Keratinocyte (primary cell): ENCODE results near the gene TRMT10C. TPM values are rescaled to one million over a fixed set of nuclear protein-coding genes. Genes with fewer than 3 reads are reported as not detected.
"Not testable (repeated sequence)": the region's sequence is repeated elsewhere in the genome, so short reads cannot be mapped to it uniquely, and the experiment has no call there.

Source experiments
- DNase-seq: peaks from one replicate; pipeline ENCODE4 v3.0.0-alpha.2; 2011; ENCODE audit warnings: low read depth, missing footprints, low spot score
- FAIRE-seq: peaks from 2 replicates; lab custom pipeline; 2011; peaks lifted over from hg19 to GRCh38; lab: Jason Lieb, UNC
- H2AFZ ChIP-seq: 2 replicates; pipeline ENCODE4 v1.6.0; 2012; ENCODE audit warnings: low read length, control low read depth, inconsistent platforms; ENCODE audit not compliant: control insufficient read depth
- H3K27ac ChIP-seq: 2 replicates; pipeline ENCODE4 v1.5.1; 2011; ENCODE audit warnings: low read length; ENCODE audit not compliant: control insufficient read depth, insufficient read depth
- H3K27me3 ChIP-seq: 3 replicates; pipeline ENCODE4 v1.6.0; 2011; ENCODE audit warnings: low read length; ENCODE audit not compliant: control insufficient read depth, insufficient read depth; ENCODE audit errors: extremely low read depth
- H3K36me3 ChIP-seq, 2 experiments: 2 replicates in 1 of 2; 3 replicates in 1 of 2; pipeline ENCODE4 v1.5.1; 2011; ENCODE audit warnings: low read length in 2 of 2, mild to moderate bottlenecking in 1 of 2; ENCODE audit not compliant: control insufficient read depth in 2 of 2, insufficient read depth in 2 of 2; ENCODE audit errors: extremely low read depth in 1 of 2
- H3K4me1 ChIP-seq: 3 replicates; pipeline ENCODE4 v1.5.1; 2011; ENCODE audit warnings: low read length; ENCODE audit not compliant: control insufficient read depth, insufficient read depth; ENCODE audit errors: extremely low read depth
- H3K4me2 ChIP-seq: 3 replicates; pipeline ENCODE4 v1.6.0; 2011; ENCODE audit warnings: low read depth, low read length; ENCODE audit not compliant: control insufficient read depth, insufficient read depth; ENCODE audit errors: extremely low read depth
- H3K4me3 ChIP-seq, 3 experiments: fragments of 200-600 bp in 1 of 3; sonication (generic) in 1 of 3; 2 replicates in 2 of 3; 3 replicates in 1 of 3; pipeline ENCODE4 v1.5.1; 2011 to 2016; ENCODE audit warnings: low read length in 3 of 3, mild to moderate bottlenecking in 3 of 3, control low read depth in 2 of 3, inconsistent platforms in 1 of 3, low read depth in 1 of 3, mixed read lengths in 1 of 3, mixed run types in 1 of 3, moderate library complexity in 1 of 3; ENCODE audit not compliant: control insufficient read depth in 2 of 3, insufficient read depth in 2 of 3; ENCODE audit errors: extremely low read depth in 1 of 3
- H3K79me2 ChIP-seq: 2 replicates; pipeline ENCODE4 v1.6.0; 2012; ENCODE audit warnings: low read length; ENCODE audit not compliant: control insufficient read depth, insufficient read depth
- H3K9ac ChIP-seq: 3 replicates; pipeline ENCODE4 v1.6.0; 2011; ENCODE audit warnings: low read length; ENCODE audit not compliant: control insufficient read depth, insufficient read depth; ENCODE audit errors: extremely low read depth
- H3K9me1 ChIP-seq: 3 replicates; pipeline ENCODE4 v1.6.0; 2011; ENCODE audit warnings: low read length; ENCODE audit not compliant: control insufficient read depth, insufficient read depth; ENCODE audit errors: extremely low read depth
- H3K9me3 ChIP-seq: 2 replicates; pipeline ENCODE4 v1.5.1; 2012; ENCODE audit warnings: low read depth, low read length; ENCODE audit not compliant: control insufficient read depth
- H4K20me1 ChIP-seq: 3 replicates; pipeline ENCODE4 v1.6.0; 2011; ENCODE audit warnings: low read length; ENCODE audit not compliant: control insufficient read depth, insufficient read depth; ENCODE audit errors: extremely low read depth
- EZH2 ChIP-seq: IDR thresholded peaks from one replicate; pipeline ENCODE4 v1.6.1; 2012; ENCODE audit warnings: inconsistent platforms, mild to moderate bottlenecking, low read length, moderate library complexity
- dilution Hi-C: fragments of 300-500 bp; cut with MboI; formaldehyde crosslinking; loops from one replicate; pipeline ENCODE4 v1.7.0; 2020; ENCODE audit warnings: low sequenced_read_pairs; ENCODE audit not compliant: extremely low pct_ligation_motif_present
- polyA plus RNA-seq, 5 experiments: library from polyadenylated mRNA; depleted of rRNA in 3 of 5; stranded (reverse) in 3 of 5; stranded (forward) in 1 of 5; unstranded in 1 of 5; fragments of >200 nt; gene quantifications; 1 replicate in 1 of 5; 2 replicates in 3 of 5; 3 replicates in 1 of 5; pipeline versions ENCODE4 v1.2.1 to v1.2.3, GENCODE V29; 2011 to 2012; ENCODE audit warnings: missing spikeins in 2 of 5, low read depth in 1 of 5, low replicate concordance in 1 of 5
- TF ChIP-seq, protein P1 (sequence below), 3 experiments: IDR thresholded peaks in 1 of 3; conservative IDR thresholded peaks in 1 of 3; optimal IDR thresholded peaks in 1 of 3; 2 replicates in 2 of 3; 3 replicates in 1 of 3; pipeline versions ENCODE3 to v1.5.1; 2011; ENCODE audit warnings: low read length in 3 of 3, mild to moderate bottlenecking in 3 of 3, moderate library complexity in 2 of 3, control low read depth in 1 of 3, inconsistent platforms in 1 of 3; ENCODE audit not compliant: insufficient read depth in 2 of 3; ENCODE audit errors: extremely low read depth in 1 of 3

TRMT10C gene
- polyA plus RNA-seq, 1 donor (not counting 4 experiments of a cell fraction or from before 2014, with no cell fraction given) = 35.5 TPM

DNA sequence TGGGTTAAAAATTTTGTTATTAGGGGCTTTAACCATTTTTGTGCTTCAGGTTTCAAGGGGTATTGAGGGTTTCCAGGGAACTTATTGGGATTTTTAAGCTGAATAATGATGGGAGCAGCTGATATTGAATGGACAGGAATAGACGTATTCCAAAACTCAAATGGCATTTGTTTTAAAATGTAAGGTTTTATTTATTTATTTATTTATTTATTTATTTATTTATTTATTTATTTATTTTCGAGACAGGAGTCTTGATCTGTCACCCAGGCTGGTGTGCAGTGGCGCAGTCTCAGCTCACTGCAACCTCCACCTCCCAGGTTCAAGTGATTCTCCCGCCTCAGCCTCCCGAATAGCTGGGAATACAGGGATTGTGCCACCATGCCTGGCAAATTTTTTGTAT lies 26.4 kb upstream of the TRMT10C start:
- H3K27me3 ChIP-seq = no peaks in the 10 kb centered on the region
- H3K9ac ChIP-seq = no peak overlapping the region
- FAIRE-seq = no peak
- H3K36me3 ChIP-seq = no peaks in the 10 kb centered on the region
- H3K4me3 ChIP-seq = no peak overlapping the region
- H3K79me2 ChIP-seq = no peaks in the 10 kb centered on the region
- TF ChIP-seq, protein P1, sequence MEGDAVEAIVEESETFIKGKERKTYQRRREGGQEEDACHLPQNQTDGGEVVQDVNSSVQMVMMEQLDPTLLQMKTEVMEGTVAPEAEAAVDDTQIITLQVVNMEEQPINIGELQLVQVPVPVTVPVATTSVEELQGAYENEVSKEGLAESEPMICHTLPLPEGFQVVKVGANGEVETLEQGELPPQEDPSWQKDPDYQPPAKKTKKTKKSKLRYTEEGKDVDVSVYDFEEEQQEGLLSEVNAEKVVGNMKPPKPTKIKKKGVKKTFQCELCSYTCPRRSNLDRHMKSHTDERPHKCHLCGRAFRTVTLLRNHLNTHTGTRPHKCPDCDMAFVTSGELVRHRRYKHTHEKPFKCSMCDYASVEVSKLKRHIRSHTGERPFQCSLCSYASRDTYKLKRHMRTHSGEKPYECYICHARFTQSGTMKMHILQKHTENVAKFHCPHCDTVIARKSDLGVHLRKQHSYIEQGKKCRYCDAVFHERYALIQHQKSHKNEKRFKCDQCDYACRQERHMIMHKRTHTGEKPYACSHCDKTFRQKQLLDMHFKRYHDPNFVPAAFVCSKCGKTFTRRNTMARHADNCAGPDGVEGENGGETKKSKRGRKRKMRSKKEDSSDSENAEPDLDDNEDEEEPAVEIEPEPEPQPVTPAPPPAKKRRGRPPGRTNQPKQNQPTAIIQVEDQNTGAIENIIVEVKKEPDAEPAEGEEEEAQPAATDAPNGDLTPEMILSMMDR (optimal IDR thresholded peaks at IDR 0.05 in 1 of 3, IDR thresholded peaks at IDR 0.05 in 1 of 3, conservative IDR thresholded peaks at IDR 0.05 in 1 of 3; ENCODE audit: extremely low read depth in 1 of 3, insufficient read depth in 2 of 3, low read length in 3 of 3) = no peak
- TF ChIP-seq EZH2 = no peak
- H4K20me1 ChIP-seq = no peaks in the 10 kb centered on the region
- H3K4me2 ChIP-seq = no peak overlapping the region
- H3K4me1 ChIP-seq = peaks cover 18% of the 10 kb centered on the region
- H3K9me1 ChIP-seq = no peaks in the 10 kb centered on the region
- H2AFZ ChIP-seq = no peak overlapping the region
- no peaks in the 10 kb centered on the region for H3K9me3 ChIP-seq
- DNase-seq = no peak
- no peak overlapping the region for H3K27ac ChIP-seq
- dilution Hi-C loops = no loop called here

DNA sequence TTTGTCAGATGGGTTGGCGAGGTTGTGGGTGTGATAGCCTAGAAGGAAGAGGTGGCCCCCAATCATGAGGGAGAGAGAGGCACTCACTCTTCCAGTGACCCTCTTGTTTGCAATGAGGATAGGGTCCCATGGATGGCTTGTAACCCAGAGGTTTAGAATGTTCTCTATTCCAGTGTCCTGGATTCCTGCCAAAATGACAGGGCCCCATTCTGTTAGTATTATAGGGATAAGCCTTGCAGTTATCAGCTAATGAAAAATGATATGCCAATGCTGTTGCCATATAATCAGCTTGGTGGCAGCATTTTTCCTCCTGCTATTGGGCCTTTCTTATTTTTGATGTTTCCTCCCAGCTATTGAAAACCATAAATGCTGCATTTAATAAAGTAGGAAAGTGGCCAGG lies 25.4 kb upstream of the TRMT10C start:
- Histone ChIP-seq H3K9me1 (no peaks in the 10 kb centered on the region), H3K79me2 (no peaks in the 10 kb centered on the region), H3K27me3 (no peaks in the 10 kb centered on the region), H3K4me2 (no peak overlapping the region), H4K20me1 (no peaks in the 10 kb centered on the region), H2AFZ (no peak overlapping the region), H3K36me3 (no peaks in the 10 kb centered on the region), H3K4me1 (peaks cover 18% of the 10 kb centered on the region), H3K4me3 (no peak overlapping the region), H3K27ac (no peak overlapping the region), H3K9ac (no peak overlapping the region), H3K9me3 (no peaks in the 10 kb centered on the region)
- dilution Hi-C loops = no loop called here
- no peak for DNase-seq
- TF ChIP-seq, protein P1 (optimal IDR thresholded peaks at IDR 0.05 in 1 of 3, IDR thresholded peaks at IDR 0.05 in 1 of 3, conservative IDR thresholded peaks at IDR 0.05 in 1 of 3; ENCODE audit: extremely low read depth in 1 of 3, insufficient read depth in 2 of 3, low read length in 3 of 3) = no peak
- no peak for TF ChIP-seq EZH2
- no peak for FAIRE-seq

DNA sequence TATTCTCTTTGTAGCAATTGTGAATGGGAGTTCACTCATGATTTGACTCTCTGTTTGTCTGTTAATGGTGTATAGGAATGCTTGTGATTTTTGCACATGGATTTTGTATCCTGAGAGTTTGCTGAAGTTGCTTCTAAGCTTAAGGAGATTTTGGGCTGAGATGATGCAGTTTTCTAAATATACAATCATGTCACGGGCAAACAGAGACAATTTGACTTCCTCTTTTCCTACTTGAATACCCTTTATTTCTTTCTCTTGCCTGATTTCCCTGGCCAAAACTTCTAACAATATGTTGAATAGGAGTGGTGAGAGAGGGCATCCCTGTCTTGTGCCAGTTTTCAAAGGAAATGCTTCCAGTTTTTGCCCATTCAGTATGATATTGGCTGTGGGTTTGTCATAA lies 24.7 kb upstream of the TRMT10C start:
- H3K36me3 ChIP-seq, H3K79me2 ChIP-seq, H3K9me3 ChIP-seq, H3K9ac ChIP-seq, dilution Hi-C loops, H3K4me3 ChIP-seq, H3K4me2 ChIP-seq, FAIRE-seq, H4K20me1 ChIP-seq, DNase-seq, H3K27ac ChIP-seq, H2AFZ ChIP-seq, H3K9me1 ChIP-seq, H3K27me3 ChIP-seq: not testable (repeated sequence)
- H3K4me1 ChIP-seq = peaks cover 18% of the 10 kb centered on the region
